GM06990 (cell line): ENCODE results near the gene TBXAS1.

Experiments used
- DNase-seq: peaks from one replicate; pipeline ENCODE4 v3.0.0-alpha.2; 2011; ENCODE audit not compliant: insufficient read length; ENCODE audit errors: extremely low read depth
- H3K27me3 ChIP-seq: replicated peaks from 2 replicates; pipeline ENCODE4 v1.6.0; 2011; ENCODE audit warnings: low read length; ENCODE audit not compliant: control insufficient read depth, insufficient read depth
- H3K36me3 ChIP-seq: 2 replicates; pipeline ENCODE4 v1.5.1; 2011; ENCODE audit warnings: low read length; ENCODE audit not compliant: control insufficient read depth, insufficient read depth
- H3K4me3 ChIP-seq: replicated peaks from 2 replicates; pipeline ENCODE4 v1.5.1; 2011; ENCODE audit warnings: low read depth, mild to moderate bottlenecking, control low read depth, low read length
- CTCF ChIP-seq: IDR thresholded peaks from 2 replicates; pipeline ENCODE4 v1.5.1; 2011; ENCODE audit warnings: low read length, control low read depth, mild to moderate bottlenecking, inconsistent platforms; ENCODE audit not compliant: insufficient read depth, poor library complexity, severe bottlenecking

The TBXAS1 gene

GRCh38 chr7:140003913-140004382 lies 174.9 kb downstream of the TBXAS1 start:
- Histone ChIP-seq H3K4me3 (no peak overlapping the region), H3K36me3 (no peaks in the 10 kb centered on the region), H3K27me3 (no peaks in the 10 kb centered on the region)
- TF ChIP-seq CTCF: peak; percentile 57
- DNase-seq: peak; percentile 32

DNA sequence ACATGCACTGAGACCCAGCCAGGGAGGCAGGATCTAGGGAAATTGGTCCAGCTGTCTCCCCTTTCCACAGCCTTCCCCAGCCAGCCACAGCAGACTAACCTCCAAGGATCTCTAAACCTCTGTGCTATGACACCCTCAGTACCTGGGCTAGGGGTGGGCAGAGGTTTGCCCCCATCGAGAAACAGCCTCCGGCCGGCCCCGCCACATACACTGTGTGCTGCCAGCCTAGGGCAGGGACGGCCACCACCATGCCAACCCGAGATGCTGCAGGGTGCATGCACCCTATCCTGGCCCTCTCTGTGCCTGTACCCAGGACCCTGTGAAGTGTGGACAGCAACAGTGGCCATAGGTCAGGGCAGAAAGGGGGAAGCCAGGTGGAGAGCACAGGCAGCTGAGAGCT lies 175.6 kb downstream of the TBXAS1 start:
- DNase-seq: no peak
- no peaks in the 10 kb centered on the region for H3K27me3 ChIP-seq
- H3K36me3 ChIP-seq: no peaks in the 10 kb centered on the region
- no peak for TF ChIP-seq CTCF
- H3K4me3 ChIP-seq: no peak overlapping the region

GRCh38 chr7:140005341-140005740 lies 176.3 kb downstream of the TBXAS1 start:
- H3K36me3 ChIP-seq: no peaks in the 10 kb centered on the region
- TF ChIP-seq CTCF: no peak
- H3K27me3 ChIP-seq: no peaks in the 10 kb centered on the region
- DNase-seq: no peak
- H3K4me3 ChIP-seq: no peak overlapping the region

GRCh38 chr7:140005754-140006503 lies 176.9 kb downstream of the TBXAS1 start:
- no peak for DNase-seq
- Histone ChIP-seq H3K27me3 (no peaks in the 10 kb centered on the region), H3K4me3 (no peak overlapping the region), H3K36me3 (no peaks in the 10 kb centered on the region)
- peak; percentile 35 for TF ChIP-seq CTCF

GRCh38 chr7:140006600-140006999 lies 177.5 kb downstream of the TBXAS1 start:
- H3K27me3 ChIP-seq: no peaks in the 10 kb centered on the region
- H3K36me3 ChIP-seq: no peaks in the 10 kb centered on the region
- no peak for DNase-seq
- no peak overlapping the region for H3K4me3 ChIP-seq
- TF ChIP-seq CTCF: no peak
